HG02571 (cell line): Measurements from ENCODE around the gene CSTPP1.
"Not testable (repeated sequence)": the region's sequence is repeated elsewhere in the genome, so short reads cannot be mapped to it uniquely, and the experiment has no call there.

Experiments used
- ATAC-seq: cut with Tn5 transposase; IDR thresholded peaks from one replicate; pipeline ENCODE4 v1.9.1; 2021; ENCODE audit warnings: mild to moderate bottlenecking, moderate library complexity; ENCODE audit not compliant: unreplicated experiment

The CSTPP1 gene

GRCh38 chr11:47177846-47178245 is 241.3 kb downstream of the CSTPP1 start:
- ATAC-seq = no peak

- no peak for ATAC-seq
Observed at GRCh38 chr11:47178316-47178715, 241.8 kb downstream of the CSTPP1 start.

GRCh38 chr11:47178737-47179654 is 242.4 kb downstream of the CSTPP1 start:
- no peak for ATAC-seq

- ATAC-seq = no peak
Observed at GRCh38 chr11:47179655-47179991, 243.1 kb downstream of the CSTPP1 start.

GRCh38 chr11:47180006-47180787 is 243.6 kb downstream of the CSTPP1 start:
- ATAC-seq = no peak

- no peak for ATAC-seq
Observed at GRCh38 chr11:47181271-47181670, 244.7 kb downstream of the CSTPP1 start.

- no peak for ATAC-seq
Observed at GRCh38 chr11:47182380-47182779, 245.8 kb downstream of the CSTPP1 start.

GRCh38 chr11:47183031-47183856 is 246.7 kb downstream of the CSTPP1 start:
- ATAC-seq = no peak

GRCh38 chr11:47183969-47184368 is 247.4 kb downstream of the CSTPP1 start:
- ATAC-seq = no peak

- ATAC-seq = no peak
Observed at GRCh38 chr11:47184711-47185304, 248.2 kb downstream of the CSTPP1 start.

- no peak for ATAC-seq
Observed at GRCh38 chr11:47185305-47186075, 248.9 kb downstream of the CSTPP1 start.

GRCh38 chr11:47186076-47186699 is 249.6 kb downstream of the CSTPP1 start, which contains the start of gene PACSIN3:
PACSIN3 (minus strand) TSS chr11:47186434; CDS start chr11:47182727, 3,707 bp downstream.
- no peak for ATAC-seq

- ATAC-seq = no peak
Observed at GRCh38 chr11:47186700-47187695, 250.4 kb downstream of the CSTPP1 start.

- no peak for ATAC-seq
Observed at GRCh38 chr11:47187723-47188122, 251.2 kb downstream of the CSTPP1 start.

- ATAC-seq = no peak
Observed at GRCh38 chr11:47188259-47188658, 251.7 kb downstream of the CSTPP1 start.

GRCh38 chr11:47189100-47189834 is 252.7 kb downstream of the CSTPP1 start:
- ATAC-seq = no peak

GRCh38 chr11:47191137-47191536 is 254.6 kb downstream of the CSTPP1 start:
- not testable (repeated sequence) for ATAC-seq
